HG02642 (cell line): ENCODE results near the gene SENP7.
"Not testable (repeated sequence)": the region's sequence is repeated elsewhere in the genome, so short reads cannot be mapped to it uniquely, and the experiment has no call there.

Experiments used
- ATAC-seq: cut with Tn5 transposase; IDR thresholded peaks from one replicate; pipeline ENCODE4 v1.9.1; 2021; ENCODE audit warnings: mild to moderate bottlenecking; ENCODE audit not compliant: unreplicated experiment, poor library complexity

Gene SENP7, protein sequence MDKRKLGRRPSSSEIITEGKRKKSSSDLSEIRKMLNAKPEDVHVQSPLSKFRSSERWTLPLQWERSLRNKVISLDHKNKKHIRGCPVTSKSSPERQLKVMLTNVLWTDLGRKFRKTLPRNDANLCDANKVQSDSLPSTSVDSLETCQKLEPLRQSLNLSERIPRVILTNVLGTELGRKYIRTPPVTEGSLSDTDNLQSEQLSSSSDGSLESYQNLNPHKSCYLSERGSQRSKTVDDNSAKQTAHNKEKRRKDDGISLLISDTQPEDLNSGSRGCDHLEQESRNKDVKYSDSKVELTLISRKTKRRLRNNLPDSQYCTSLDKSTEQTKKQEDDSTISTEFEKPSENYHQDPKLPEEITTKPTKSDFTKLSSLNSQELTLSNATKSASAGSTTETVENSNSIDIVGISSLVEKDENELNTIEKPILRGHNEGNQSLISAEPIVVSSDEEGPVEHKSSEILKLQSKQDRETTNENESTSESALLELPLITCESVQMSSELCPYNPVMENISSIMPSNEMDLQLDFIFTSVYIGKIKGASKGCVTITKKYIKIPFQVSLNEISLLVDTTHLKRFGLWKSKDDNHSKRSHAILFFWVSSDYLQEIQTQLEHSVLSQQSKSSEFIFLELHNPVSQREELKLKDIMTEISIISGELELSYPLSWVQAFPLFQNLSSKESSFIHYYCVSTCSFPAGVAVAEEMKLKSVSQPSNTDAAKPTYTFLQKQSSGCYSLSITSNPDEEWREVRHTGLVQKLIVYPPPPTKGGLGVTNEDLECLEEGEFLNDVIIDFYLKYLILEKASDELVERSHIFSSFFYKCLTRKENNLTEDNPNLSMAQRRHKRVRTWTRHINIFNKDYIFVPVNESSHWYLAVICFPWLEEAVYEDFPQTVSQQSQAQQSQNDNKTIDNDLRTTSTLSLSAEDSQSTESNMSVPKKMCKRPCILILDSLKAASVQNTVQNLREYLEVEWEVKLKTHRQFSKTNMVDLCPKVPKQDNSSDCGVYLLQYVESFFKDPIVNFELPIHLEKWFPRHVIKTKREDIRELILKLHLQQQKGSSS

GRCh38 chr3:101512646-101513418 lies at the start of gene SENP7:
SENP7 (minus strand) TSS chr3:101513212; CDS start chr3:101513130, 82 bp downstream.
- peak; percentile 73 for ATAC-seq

DNA sequence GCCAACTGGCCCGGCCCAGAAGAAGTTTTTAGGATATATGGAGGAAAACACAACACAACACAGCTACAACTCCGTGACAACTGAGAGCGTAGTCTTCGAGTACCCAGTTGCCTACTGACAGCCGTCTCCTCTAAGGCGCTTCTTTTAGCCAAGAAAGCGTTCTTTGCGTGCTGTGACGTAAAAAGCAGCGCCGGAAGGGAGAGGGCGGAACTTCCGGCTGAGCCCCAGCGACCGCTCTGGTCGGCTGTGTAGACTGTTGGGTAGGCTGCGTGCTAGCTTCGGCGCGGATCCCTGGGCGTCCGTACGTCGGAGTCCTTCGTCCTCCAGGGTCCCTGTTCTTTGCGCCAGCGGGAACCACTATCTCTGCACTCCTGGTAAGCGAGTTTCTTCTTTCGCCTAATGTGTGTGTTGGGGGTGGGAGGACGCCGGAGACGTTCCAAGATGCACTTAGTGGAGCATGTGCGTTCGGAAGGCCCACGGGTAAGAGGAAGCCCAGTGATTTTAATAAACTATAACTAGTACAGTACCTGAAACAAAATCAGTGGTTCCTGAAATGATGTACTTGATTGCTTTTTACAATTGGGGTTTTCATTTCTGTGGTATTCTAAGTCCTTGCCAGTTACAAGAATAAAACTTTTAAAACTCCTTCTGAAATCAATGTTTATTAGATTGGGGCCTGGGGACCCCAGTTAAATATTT lies 48.8 kb upstream of the SENP7 start, which contains the start of gene TRMT10C:
Gene TRMT10C, plus strand, starts transcription at position 239 of the 699 bp plus-strand sequence. CDS start 2,914 bp downstream, outside the sequence.
- ATAC-seq, result peak; percentile 100

GRCh38 chr3:101556064-101556463 lies 43.1 kb upstream of the SENP7 start:
- ATAC-seq, result no peak

GRCh38 chr3:101553381-101553780 lies 40.4 kb upstream of the SENP7 start:
- ATAC-seq, result not testable (repeated sequence)

GRCh38 chr3:101551359-101552081 lies 38.5 kb upstream of the SENP7 start:
- ATAC-seq, result not testable (repeated sequence)

GRCh38 chr3:101549473-101549872 lies 36.5 kb upstream of the SENP7 start:
- ATAC-seq, result no peak

- ATAC-seq, result no peak
Observed at GRCh38 chr3:101548527-101549105, 35.6 kb upstream of the SENP7 start.

DNA sequence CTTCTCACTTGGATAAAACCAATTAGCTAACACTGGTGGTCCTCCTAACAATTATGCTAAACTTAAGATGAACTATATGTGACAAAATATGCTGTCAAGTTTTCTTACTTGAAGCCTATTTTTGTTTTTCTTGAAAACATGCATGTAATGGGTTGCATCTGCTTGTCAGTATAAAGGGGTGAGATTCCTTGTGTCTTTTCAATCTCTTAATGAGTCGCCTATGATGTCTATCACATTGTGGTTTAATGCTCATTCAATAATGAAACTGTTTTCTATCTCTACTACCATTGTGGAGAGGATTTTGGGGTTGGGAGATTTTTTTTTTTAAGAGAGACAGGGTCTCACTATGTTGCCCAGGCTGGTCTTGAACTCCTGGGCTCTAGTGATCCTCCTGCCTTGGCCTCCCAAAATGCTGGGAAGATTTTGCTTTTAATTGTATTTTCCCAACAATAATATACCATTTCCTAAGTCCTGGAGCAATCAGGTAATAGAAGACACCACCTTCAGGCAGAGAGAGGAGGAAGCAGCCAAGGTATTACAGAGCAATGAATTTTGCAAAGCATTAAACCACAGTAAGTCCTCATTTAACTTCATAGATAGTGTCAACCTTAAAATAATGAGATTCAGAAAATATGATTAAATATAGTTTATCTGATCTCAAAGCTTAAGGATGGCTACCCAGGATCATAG lies 31.3 kb upstream of the SENP7 start:
- ATAC-seq, result no peak

- ATAC-seq, result no peak
Observed at GRCh38 chr3:101542957-101543356, 29.9 kb upstream of the SENP7 start.

- not testable (repeated sequence) for ATAC-seq
Observed at GRCh38 chr3:101536955-101537354, 23.9 kb upstream of the SENP7 start.

DNA sequence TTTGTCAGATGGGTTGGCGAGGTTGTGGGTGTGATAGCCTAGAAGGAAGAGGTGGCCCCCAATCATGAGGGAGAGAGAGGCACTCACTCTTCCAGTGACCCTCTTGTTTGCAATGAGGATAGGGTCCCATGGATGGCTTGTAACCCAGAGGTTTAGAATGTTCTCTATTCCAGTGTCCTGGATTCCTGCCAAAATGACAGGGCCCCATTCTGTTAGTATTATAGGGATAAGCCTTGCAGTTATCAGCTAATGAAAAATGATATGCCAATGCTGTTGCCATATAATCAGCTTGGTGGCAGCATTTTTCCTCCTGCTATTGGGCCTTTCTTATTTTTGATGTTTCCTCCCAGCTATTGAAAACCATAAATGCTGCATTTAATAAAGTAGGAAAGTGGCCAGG lies 23.3 kb upstream of the SENP7 start:
- no peak for ATAC-seq

DNA sequence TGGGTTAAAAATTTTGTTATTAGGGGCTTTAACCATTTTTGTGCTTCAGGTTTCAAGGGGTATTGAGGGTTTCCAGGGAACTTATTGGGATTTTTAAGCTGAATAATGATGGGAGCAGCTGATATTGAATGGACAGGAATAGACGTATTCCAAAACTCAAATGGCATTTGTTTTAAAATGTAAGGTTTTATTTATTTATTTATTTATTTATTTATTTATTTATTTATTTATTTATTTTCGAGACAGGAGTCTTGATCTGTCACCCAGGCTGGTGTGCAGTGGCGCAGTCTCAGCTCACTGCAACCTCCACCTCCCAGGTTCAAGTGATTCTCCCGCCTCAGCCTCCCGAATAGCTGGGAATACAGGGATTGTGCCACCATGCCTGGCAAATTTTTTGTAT lies 22.2 kb upstream of the SENP7 start:
- no peak for ATAC-seq

DNA sequence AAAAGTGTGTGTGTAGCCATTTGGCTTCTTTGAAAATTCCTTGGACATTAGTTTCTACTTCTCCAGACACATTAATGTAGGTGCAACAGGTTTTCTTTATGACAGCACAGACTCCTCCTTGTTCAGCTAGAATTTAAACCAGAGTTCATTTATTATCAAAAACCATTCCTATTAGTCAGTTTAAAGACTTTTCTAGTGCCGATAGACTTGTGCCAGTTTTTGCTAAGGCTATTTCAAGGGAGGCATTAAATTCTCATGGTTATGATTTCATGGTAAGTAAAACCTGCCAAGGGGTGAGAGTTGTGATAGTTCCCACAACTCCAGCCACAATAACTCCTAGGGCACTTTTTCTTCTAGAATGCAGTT lies 20.6 kb upstream of the SENP7 start:
- ATAC-seq, result no peak

DNA sequence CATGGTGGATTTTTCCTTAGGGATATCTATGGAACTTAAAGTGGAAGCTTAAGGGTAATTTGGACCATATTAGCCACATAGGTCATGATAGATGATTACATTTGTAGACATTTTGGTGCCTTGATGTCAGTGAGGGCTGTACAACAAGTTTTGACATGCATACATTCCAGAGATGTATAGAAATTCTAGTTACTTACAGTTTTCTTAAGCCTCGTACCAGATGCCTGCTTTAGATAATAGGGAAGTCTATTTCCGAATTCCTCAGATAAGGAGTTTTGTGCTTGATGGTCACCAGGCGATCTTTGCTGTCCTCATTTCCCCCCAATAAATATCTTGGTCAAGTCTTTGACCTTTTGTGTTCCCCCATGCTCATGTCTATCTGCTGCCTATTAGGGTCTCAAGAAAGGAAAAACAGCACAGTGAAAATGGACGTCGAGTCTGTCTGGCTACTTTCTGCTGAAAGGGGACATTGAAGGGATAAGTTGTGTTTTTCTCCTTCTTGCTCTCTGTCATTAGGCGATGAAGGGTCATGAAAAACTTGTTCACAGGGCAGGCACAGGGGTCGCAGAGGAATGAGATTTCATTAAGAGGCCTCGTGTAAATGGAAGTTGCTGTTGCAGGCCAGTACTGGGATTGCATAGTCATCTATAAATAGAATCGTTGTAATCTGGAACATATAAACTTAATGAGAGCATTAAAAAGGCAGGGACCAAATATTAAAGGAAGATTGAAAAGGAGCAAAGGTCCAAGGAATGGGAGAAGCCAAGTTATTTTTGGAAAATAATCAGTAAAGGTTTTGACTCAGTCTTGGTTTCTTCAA lies 20.0 kb upstream of the SENP7 start:
- ATAC-seq, result no peak

DNA sequence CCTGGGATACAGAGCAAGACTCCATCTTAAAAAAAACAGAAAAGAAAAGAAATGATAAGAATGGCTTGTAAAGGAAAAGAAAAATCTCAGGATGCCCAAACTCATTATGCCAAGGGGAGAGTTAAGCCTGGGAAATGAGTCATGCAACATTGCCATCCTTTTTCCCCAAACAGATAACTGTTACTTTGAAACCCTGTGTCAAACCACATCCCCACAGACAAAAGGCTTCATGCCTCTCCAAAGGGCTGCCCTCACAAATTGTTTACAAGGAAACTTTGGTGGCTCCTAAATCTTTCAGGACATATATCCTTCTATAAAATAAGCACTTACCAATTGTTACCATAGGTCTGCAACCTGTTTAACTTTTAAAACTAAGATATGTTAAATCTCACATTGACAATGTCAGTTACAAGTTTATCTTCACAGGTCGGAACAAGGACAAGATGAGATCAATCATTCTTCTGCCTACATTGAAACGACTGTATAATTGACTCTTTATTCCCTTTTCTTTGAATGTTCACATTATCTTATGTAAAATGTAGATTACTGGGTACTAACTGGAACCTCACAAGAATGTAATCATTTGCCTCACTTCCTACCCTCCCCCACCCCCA lies 18.6 kb upstream of the SENP7 start:
- ATAC-seq, result no peak

DNA sequence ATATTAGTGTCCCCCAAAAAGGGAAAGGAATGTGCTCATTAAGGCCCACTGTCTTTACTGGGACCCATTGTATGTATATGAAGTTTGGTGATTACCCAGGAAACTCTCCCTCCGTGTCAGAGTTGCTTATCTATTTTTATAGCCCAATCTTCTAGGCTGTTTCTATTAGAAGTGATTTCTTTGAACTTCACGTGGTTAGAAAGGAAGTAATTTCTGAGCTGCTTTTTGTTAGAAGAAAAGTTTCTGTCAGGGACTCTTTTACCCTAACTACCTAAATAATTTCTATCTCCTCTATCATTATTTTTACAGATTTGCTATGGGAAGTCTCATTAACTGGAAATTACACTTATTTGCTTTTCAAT lies 17.7 kb upstream of the SENP7 start:
- no peak for ATAC-seq
